Measurements from ENCODE around the gene KRT84. TPM values are rescaled to one million over a fixed set of nuclear protein-coding genes. Genes with fewer than 3 reads are reported as not detected.
A peak's percentile ranks its signal among the peaks of the same experiment; 100 is the strongest.
"Not testable (repeated sequence)": the region's sequence is repeated elsewhere in the genome, so short reads cannot be mapped to it uniquely, and the experiment has no call there.

Gene KRT84
- total RNA-seq, 4 donors from 2014 or later: not detected

DNA sequence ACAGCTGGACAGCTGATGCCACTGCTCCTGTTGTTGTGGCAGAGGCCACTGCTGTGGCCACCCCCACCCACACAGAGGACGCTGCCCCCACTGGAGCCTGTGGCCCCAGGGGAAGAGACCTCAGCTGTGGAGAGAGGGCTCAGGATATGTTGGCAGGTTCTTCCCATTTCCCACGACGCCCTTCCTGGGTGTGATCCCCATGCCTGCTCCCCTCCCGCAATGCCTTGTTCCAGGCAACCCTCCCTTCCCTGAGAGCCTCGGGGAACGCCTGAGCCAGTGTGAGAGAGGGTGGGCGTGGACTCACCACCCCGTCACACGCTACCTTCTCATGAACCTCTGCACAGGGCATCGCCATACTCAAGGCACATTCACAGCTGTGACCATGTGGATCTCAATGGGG is 26.4 kb upstream of the KRT84 start:
- H3K27ac ChIP-seq: no peak overlapping the region
- DNase-seq: no peak
- H3K4me1 ChIP-seq: peaks cover 0 to 4% (median 0%) of the 10 kb centered on the region in 4 donors
- no peaks in the 10 kb centered on the region for H3K9me3 ChIP-seq
- H3K27me3 ChIP-seq: no peaks in the 10 kb centered on the region
- H3K4me3 ChIP-seq: no peak overlapping the region
- no peak for TF ChIP-seq POLR2A (IDR thresholded peaks at IDR 0.05)
- TF ChIP-seq, protein P1, sequence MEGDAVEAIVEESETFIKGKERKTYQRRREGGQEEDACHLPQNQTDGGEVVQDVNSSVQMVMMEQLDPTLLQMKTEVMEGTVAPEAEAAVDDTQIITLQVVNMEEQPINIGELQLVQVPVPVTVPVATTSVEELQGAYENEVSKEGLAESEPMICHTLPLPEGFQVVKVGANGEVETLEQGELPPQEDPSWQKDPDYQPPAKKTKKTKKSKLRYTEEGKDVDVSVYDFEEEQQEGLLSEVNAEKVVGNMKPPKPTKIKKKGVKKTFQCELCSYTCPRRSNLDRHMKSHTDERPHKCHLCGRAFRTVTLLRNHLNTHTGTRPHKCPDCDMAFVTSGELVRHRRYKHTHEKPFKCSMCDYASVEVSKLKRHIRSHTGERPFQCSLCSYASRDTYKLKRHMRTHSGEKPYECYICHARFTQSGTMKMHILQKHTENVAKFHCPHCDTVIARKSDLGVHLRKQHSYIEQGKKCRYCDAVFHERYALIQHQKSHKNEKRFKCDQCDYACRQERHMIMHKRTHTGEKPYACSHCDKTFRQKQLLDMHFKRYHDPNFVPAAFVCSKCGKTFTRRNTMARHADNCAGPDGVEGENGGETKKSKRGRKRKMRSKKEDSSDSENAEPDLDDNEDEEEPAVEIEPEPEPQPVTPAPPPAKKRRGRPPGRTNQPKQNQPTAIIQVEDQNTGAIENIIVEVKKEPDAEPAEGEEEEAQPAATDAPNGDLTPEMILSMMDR (IDR thresholded peaks at IDR 0.05): no peak
- no peaks in the 10 kb centered on the region for H3K36me3 ChIP-seq

DNA sequence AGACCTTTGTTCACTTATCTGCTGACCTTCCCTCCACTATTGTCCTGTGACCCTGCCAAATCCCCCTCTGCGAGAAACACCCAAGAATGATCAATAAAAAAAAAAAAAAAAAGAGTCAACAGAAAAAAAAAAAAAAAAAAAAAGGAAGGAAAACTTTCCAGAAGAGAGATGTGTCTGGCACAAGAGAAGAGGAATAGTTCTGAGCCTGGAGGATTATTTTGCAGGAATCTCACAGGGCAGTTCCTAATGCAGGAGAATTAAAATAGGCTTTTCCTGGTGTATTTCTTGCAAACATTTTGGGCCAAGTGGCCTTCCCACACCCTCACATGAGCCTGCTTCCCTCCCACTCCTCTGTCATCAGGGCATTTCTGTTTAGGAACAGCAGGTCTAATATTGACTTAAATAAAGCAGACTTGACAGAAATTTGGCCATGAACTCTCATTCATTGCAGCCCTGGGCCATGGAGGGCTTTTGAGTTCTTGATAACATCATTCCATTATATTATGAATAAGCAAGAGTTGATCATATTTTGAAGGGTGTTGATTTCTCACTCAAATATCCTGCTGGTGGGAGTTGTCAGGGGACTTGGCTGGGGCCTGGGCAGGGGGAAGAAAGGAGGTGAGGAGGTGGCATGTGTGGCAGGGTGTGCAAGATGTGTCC is 25.3 kb upstream of the KRT84 start:
- not testable (repeated sequence) for H3K27ac ChIP-seq, H3K36me3 ChIP-seq, DNase-seq, H3K9me3 ChIP-seq, H3K27me3 ChIP-seq, H3K4me3 ChIP-seq, H3K4me1 ChIP-seq

DNA sequence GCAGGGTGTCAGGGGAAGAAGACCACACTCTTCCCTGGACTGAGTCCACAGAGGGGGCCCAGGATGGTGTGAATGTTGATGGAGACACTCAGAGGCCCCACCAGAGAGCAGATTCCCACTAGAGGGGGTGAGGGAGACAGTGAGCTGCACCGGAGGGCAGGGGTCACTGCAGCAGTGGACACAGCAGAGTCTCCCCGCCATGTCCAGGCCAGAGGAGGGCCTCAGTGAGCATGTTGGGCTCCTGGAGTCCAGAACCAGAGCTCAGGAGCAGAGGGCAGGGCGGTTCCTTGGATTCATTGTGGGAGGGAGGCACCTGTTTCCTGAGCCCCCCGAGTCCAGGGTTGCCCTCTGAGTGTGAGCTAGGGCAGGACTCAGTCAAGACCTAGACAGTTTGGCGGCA is 22.5 kb upstream of the KRT84 start:
- H3K27me3 ChIP-seq: no peaks in the 10 kb centered on the region
- H3K4me1 ChIP-seq: no peaks in the 10 kb centered on the region
- TF ChIP-seq, protein P1 (IDR thresholded peaks at IDR 0.05): no peak
- no peak for TF ChIP-seq POLR2A (IDR thresholded peaks at IDR 0.05)
- DNase-seq: no peak
- no peaks in the 10 kb centered on the region for H3K36me3 ChIP-seq
- H3K4me3 ChIP-seq: no peak overlapping the region
- no peak overlapping the region for H3K27ac ChIP-seq
- H3K9me3 ChIP-seq: no peaks in the 10 kb centered on the region

DNA sequence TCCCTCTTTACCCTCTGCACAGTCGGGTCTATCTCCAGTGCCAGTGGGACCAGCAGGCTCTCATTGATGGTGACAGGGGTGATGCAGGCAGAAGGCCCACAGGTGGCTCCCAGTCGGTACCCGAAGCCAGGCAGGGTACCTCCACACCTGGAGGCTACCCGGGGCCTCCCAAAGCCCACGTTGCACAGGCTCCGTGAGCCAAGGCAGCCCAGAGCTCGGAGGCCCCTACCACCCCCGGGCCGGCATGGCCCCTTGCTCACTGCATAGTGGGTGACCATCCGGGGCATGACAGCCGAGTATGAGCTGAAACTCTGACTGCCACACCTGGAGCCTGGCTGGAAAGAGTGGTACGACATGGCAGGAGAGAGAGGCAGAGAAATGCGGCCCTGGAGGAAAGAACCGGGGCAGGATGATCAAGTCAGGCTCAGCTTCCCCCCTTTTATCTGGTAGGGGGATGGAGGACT is 20.5 kb upstream of the KRT84 start, which contains the start of gene KRT82:
Gene KRT82 (minus strand): TSS at position 414 of the 464 bp plus-strand sequence. CDS start 58 bp downstream, at position 356.
- DNase-seq: no peak
- Histone ChIP-seq H3K36me3 (no peaks in the 10 kb centered on the region), H3K4me1 (no peaks in the 10 kb centered on the region), H3K4me3 (no peak within 1 kb of the TSS), H3K9me3 (no peaks in the 10 kb centered on the region), H3K27ac (no peak within 1 kb of the TSS), H3K27me3 (no peaks in the 10 kb centered on the region)
- TF ChIP-seq POLR2A (IDR thresholded peaks at IDR 0.05): no peak
- TF ChIP-seq, protein P1 (IDR thresholded peaks at IDR 0.05): no peak

DNA sequence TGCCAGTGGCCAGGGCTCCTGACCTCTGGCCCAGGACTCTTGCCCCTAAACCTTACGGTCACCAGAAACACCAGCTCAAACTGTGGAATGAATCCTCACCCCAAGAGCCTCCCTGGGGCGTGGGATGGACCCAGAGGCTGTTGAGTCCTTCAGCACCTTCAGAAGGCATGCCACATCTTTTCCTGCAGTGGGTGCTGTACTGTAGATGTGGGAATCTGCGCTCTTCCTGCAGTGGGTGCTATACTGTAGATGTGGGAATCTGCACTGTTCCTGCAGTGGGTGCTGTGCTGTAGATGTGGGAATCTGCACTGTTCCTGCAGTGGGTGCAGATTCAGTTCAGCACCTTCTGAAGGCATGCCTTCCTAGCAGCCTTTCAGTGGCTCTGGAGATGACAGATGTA is 19.5 kb upstream of the KRT84 start:
- TF ChIP-seq, protein P1 (IDR thresholded peaks at IDR 0.05): no peak
- TF ChIP-seq POLR2A (IDR thresholded peaks at IDR 0.05): no peak
- DNase-seq: peak in 1 of 3 donors; percentile 16
- H3K27ac ChIP-seq: no peak overlapping the region
- H3K36me3 ChIP-seq: no peaks in the 10 kb centered on the region
- H3K4me3 ChIP-seq: no peak overlapping the region
- no peaks in the 10 kb centered on the region for H3K9me3 ChIP-seq
- H3K4me1 ChIP-seq: no peaks in the 10 kb centered on the region
- H3K27me3 ChIP-seq: no peaks in the 10 kb centered on the region

DNA sequence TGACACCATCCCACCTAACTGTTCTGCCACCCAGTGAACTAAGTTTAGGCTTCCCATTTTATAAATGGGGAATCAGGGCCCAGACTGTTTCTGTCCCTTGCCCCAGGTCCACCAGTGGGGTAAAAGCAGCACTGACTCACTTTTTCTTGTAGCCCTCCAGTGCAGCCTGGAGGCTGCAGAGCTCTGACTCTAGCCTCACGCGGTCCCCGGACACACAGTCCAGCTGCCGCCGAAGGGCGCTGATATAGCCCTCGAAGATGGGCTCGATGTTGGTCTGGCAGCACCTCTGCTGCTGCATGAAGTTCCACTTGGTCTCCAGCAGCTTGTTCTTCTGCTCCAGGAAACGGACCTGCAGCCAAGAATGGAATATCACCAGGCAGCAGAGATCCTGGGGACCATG is 18.1 kb upstream of the KRT84 start:
- no peak overlapping the region for H3K4me3 ChIP-seq
- DNase-seq: peak in 1 of 3 donors; percentile 15
- no peak overlapping the region for H3K27ac ChIP-seq
- H3K4me1 ChIP-seq: no peaks in the 10 kb centered on the region
- no peaks in the 10 kb centered on the region for H3K27me3 ChIP-seq
- no peaks in the 10 kb centered on the region for H3K9me3 ChIP-seq
- no peaks in the 10 kb centered on the region for H3K36me3 ChIP-seq
- TF ChIP-seq, protein P1 (IDR thresholded peaks at IDR 0.05): no peak
